Measurements from ENCODE around the gene RCL1.

RCL1 gene

GRCh38 chr9:4838189-4838546, 45.4 kb downstream of the RCL1 start:
- H3K27ac ChIP-seq (ENCODE audit: low read depth, low read length): no peak overlapping the region
- H3K27me3 ChIP-seq (ENCODE audit: control insufficient read depth in 1 of 2, insufficient read depth in 2 of 2, low read length in 2 of 2): no peaks in the 10 kb centered on the region
- peaks cover 0 to 32% of the 10 kb centered on the region in 2 donors for H3K36me3 ChIP-seq (ENCODE audit: control insufficient read depth in 1 of 2, insufficient read depth in 2 of 2, low read length in 2 of 2)
- no peaks in the 10 kb centered on the region for H3K9me3 ChIP-seq (ENCODE audit: control insufficient read depth in 1 of 2, low read length in 2 of 2)
- no peaks in the 10 kb centered on the region for H3K4me1 ChIP-seq (ENCODE audit: control insufficient read depth in 1 of 2, insufficient read depth in 2 of 2, low read length in 2 of 2)
- H3K9ac ChIP-seq (ENCODE audit: low read depth in 1 of 2, low read length in 2 of 2): no peak overlapping the region
- H3K4me3 ChIP-seq (ENCODE audit: low read depth in 1 of 2, low read length in 2 of 2): no peak overlapping the region

DNA sequence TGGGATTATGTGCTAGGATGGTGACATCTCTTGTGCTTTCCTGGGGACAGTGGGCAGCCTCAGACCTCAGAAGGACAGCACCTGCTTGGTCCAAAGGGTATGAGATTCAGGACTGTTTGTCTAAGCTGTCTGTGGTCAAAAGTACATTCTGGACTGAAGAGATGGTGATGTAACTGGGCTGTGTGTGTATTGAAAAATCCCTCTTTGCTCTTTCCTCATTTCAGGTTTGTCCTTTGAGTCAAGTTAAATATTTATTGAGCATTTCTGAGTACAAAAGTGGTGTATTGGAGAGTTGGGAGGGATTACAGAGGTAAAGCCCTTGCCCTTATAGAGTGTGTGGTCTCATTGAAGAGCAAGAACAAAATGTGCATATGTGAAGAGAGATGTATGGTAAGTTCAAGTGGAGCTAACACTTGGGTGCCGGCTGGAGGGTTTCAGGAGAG, 46.7 kb downstream of the RCL1 start:
- peaks cover 2 to 38% of the 10 kb centered on the region in 2 donors for H3K36me3 ChIP-seq (ENCODE audit: control insufficient read depth in 1 of 2, insufficient read depth in 2 of 2, low read length in 2 of 2)
- no peaks in the 10 kb centered on the region for H3K4me1 ChIP-seq (ENCODE audit: control insufficient read depth in 1 of 2, insufficient read depth in 2 of 2, low read length in 2 of 2)
- no peak overlapping the region for H3K27ac ChIP-seq (ENCODE audit: low read depth, low read length)

GRCh38 chr9:4840018-4840417, 47.3 kb downstream of the RCL1 start:
- Histone ChIP-seq H3K27me3 (ENCODE audit: control insufficient read depth in 1 of 2, insufficient read depth in 2 of 2, low read length in 2 of 2) (no peaks in the 10 kb centered on the region), H3K27ac (ENCODE audit: low read depth, low read length) (no peak overlapping the region), H3K4me3 (ENCODE audit: low read depth in 1 of 2, low read length in 2 of 2) (no peak overlapping the region), H3K9ac (ENCODE audit: low read depth in 1 of 2, low read length in 2 of 2) (no peak overlapping the region), H3K4me1 (ENCODE audit: control insufficient read depth in 1 of 2, insufficient read depth in 2 of 2, low read length in 2 of 2) (no peaks in the 10 kb centered on the region), H3K36me3 (ENCODE audit: control insufficient read depth in 1 of 2, insufficient read depth in 2 of 2, low read length in 2 of 2) (peaks cover 5 to 42% of the 10 kb centered on the region in 2 donors), H3K9me3 (ENCODE audit: control insufficient read depth in 1 of 2, low read length in 2 of 2) (no peaks in the 10 kb centered on the region)

More for the DNA sequence above, 46.7 kb downstream of the RCL1 start:
- Histone ChIP-seq H3K27me3 (ENCODE audit: control insufficient read depth in 1 of 2, insufficient read depth in 2 of 2, low read length in 2 of 2) (no peaks in the 10 kb centered on the region), H3K9me3 (ENCODE audit: control insufficient read depth in 1 of 2, low read length in 2 of 2) (no peaks in the 10 kb centered on the region), H3K9ac (ENCODE audit: low read depth in 1 of 2, low read length in 2 of 2) (no peak overlapping the region), H3K4me3 (ENCODE audit: low read depth in 1 of 2, low read length in 2 of 2) (no peak overlapping the region)

DNA sequence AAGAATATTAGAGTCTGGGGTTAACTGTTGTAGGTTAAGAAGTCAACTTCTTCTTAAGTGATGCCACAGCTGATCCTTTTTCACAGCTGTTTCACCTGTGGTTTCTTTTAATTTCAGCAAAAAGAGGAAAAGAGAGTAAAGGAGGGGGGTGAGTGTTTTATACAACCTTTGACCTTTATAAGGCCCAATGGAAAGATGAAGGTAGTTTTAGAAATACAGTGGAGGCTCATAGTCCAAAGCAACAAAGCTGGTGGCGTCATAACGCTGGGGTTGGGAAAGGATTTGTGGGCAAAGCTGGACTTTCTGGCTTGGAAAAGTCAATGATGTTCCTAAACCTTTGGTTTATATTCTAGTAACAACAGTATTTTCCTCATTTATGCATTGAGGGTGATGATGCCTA, 49.5 kb downstream of the RCL1 start:
- Histone ChIP-seq H3K9me3 (ENCODE audit: control insufficient read depth in 1 of 2, low read length in 2 of 2) (no peaks in the 10 kb centered on the region), H3K4me1 (ENCODE audit: control insufficient read depth in 1 of 2, insufficient read depth in 2 of 2, low read length in 2 of 2) (no peaks in the 10 kb centered on the region), H3K27ac (ENCODE audit: low read depth, low read length) (no peak overlapping the region), H3K4me3 (ENCODE audit: low read depth in 1 of 2, low read length in 2 of 2) (no peak overlapping the region), H3K9ac (ENCODE audit: low read depth in 1 of 2, low read length in 2 of 2) (no peak overlapping the region), H3K36me3 (ENCODE audit: control insufficient read depth in 1 of 2, insufficient read depth in 2 of 2, low read length in 2 of 2) (peaks cover 11 to 40% of the 10 kb centered on the region in 2 donors), H3K27me3 (ENCODE audit: control insufficient read depth in 1 of 2, insufficient read depth in 2 of 2, low read length in 2 of 2) (no peaks in the 10 kb centered on the region)

GRCh38 chr9:4842734-4843133, 50.0 kb downstream of the RCL1 start:
- no peaks in the 10 kb centered on the region for H3K4me1 ChIP-seq (ENCODE audit: control insufficient read depth in 1 of 2, insufficient read depth in 2 of 2, low read length in 2 of 2)
- H3K9ac ChIP-seq (ENCODE audit: low read depth in 1 of 2, low read length in 2 of 2): no peak overlapping the region
- no peaks in the 10 kb centered on the region for H3K9me3 ChIP-seq (ENCODE audit: control insufficient read depth in 1 of 2, low read length in 2 of 2)
- no peak overlapping the region for H3K27ac ChIP-seq (ENCODE audit: low read depth, low read length)
- H3K27me3 ChIP-seq (ENCODE audit: control insufficient read depth in 1 of 2, insufficient read depth in 2 of 2, low read length in 2 of 2): no peaks in the 10 kb centered on the region
- no peak overlapping the region for H3K4me3 ChIP-seq (ENCODE audit: low read depth in 1 of 2, low read length in 2 of 2)
- H3K36me3 ChIP-seq (ENCODE audit: control insufficient read depth in 1 of 2, insufficient read depth in 2 of 2, low read length in 2 of 2): peaks cover 11 to 40% of the 10 kb centered on the region in 2 donors

- Histone ChIP-seq H3K27me3 (ENCODE audit: control insufficient read depth in 1 of 2, insufficient read depth in 2 of 2, low read length in 2 of 2) (no peaks in the 10 kb centered on the region), H3K4me3 (ENCODE audit: low read depth in 1 of 2, low read length in 2 of 2) (no peak overlapping the region), H3K9me3 (ENCODE audit: control insufficient read depth in 1 of 2, low read length in 2 of 2) (no peaks in the 10 kb centered on the region), H3K27ac (ENCODE audit: low read depth, low read length) (no peak overlapping the region), H3K9ac (ENCODE audit: low read depth in 1 of 2, low read length in 2 of 2) (no peak overlapping the region), H3K36me3 (ENCODE audit: control insufficient read depth in 1 of 2, insufficient read depth in 2 of 2, low read length in 2 of 2) (peaks cover 11 to 35% of the 10 kb centered on the region in 2 donors), H3K4me1 (ENCODE audit: control insufficient read depth in 1 of 2, insufficient read depth in 2 of 2, low read length in 2 of 2) (peaks cover 6 to 8% of the 10 kb centered on the region in 2 donors)
These were observed 51.5 kb downstream of the RCL1 start for GRCh38 chr9:4844056-4844838.

GRCh38 chr9:4849369-4849768, 56.6 kb downstream of the RCL1 start:
- Histone ChIP-seq H3K27ac (ENCODE audit: low read depth, low read length) (no peak overlapping the region), H3K27me3 (ENCODE audit: control insufficient read depth in 1 of 2, insufficient read depth in 2 of 2, low read length in 2 of 2) (no peaks in the 10 kb centered on the region), H3K4me3 (ENCODE audit: low read depth in 1 of 2, low read length in 2 of 2) (no peak overlapping the region), H3K4me1 (ENCODE audit: control insufficient read depth in 1 of 2, insufficient read depth in 2 of 2, low read length in 2 of 2) (peaks cover 8 to 13% of the 10 kb centered on the region in 2 donors), H3K9me3 (ENCODE audit: control insufficient read depth in 1 of 2, low read length in 2 of 2) (no peaks in the 10 kb centered on the region), H3K9ac (ENCODE audit: low read depth in 1 of 2, low read length in 2 of 2) (no peak overlapping the region), H3K36me3 (ENCODE audit: control insufficient read depth in 1 of 2, insufficient read depth in 2 of 2, low read length in 2 of 2) (peaks cover 21 to 32% of the 10 kb centered on the region in 2 donors)

DNA sequence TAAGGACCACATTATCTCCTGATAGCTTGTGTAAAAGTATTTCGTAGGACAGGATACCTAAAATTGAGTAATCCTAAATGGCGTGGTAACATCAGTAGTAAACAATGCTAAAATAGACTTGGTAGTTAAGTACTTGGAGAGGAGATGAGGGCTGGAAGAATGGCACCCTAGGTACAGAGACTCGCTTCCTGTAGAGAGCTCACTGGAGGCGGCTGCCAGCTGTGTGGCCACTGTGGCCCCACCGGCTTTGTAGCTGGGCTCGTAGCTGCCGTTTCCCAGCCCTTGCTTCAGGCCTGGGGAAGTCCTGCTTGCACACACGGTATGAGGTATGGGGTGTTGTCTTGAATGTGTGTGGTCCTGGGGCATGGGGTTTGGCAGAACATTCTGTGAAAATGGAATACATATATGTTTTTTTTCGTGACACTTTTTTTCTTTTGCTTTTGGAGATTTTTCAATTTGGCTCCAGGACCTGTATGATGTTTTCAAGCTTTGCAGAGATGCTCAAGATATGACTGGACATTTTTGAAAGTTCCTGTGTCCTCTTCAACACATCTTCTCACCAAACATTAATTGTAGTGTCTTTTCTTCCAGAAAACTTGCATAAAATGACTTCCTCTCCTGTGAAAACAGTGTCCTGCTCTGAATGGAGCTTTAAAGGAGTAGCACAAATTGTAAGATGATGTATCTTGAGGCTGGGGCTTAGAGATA, 58.0 kb downstream of the RCL1 start:
- H3K9ac ChIP-seq (ENCODE audit: low read depth in 1 of 2, low read length in 2 of 2): no peak overlapping the region
- no peak overlapping the region for H3K4me3 ChIP-seq (ENCODE audit: low read depth in 1 of 2, low read length in 2 of 2)
- H3K36me3 ChIP-seq (ENCODE audit: control insufficient read depth in 1 of 2, insufficient read depth in 2 of 2, low read length in 2 of 2): peaks cover 11 to 23% of the 10 kb centered on the region in 2 donors
- H3K9me3 ChIP-seq (ENCODE audit: control insufficient read depth in 1 of 2, low read length in 2 of 2): no peaks in the 10 kb centered on the region
- peaks cover 8 to 13% of the 10 kb centered on the region in 2 donors for H3K4me1 ChIP-seq (ENCODE audit: control insufficient read depth in 1 of 2, insufficient read depth in 2 of 2, low read length in 2 of 2)
- no peaks in the 10 kb centered on the region for H3K27me3 ChIP-seq (ENCODE audit: control insufficient read depth in 1 of 2, insufficient read depth in 2 of 2, low read length in 2 of 2)
- H3K27ac ChIP-seq (ENCODE audit: low read depth, low read length): no peak overlapping the region

DNA sequence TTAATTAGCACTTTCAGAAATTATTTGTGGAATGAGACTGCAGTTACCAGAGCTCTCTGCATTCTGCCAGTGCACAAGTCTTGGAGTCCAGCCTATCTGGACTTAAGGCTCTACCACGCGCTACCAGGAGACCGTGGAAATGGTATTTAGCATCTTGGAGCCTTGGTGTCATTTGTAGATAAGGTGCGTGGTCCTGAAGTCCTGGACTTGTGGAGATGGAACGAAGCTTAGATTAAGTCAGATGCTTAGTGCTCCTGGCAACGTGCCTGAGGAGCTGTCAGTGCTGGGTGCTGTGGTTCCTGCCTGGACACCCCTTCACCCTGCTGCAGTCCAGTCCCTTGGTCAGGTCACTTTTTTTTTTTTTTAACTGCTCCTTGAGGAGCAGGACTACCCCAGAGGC, 59.7 kb downstream of the RCL1 start:
- peaks cover 11 to 23% of the 10 kb centered on the region in 2 donors for H3K36me3 ChIP-seq (ENCODE audit: control insufficient read depth in 1 of 2, insufficient read depth in 2 of 2, low read length in 2 of 2)
- H3K27me3 ChIP-seq (ENCODE audit: control insufficient read depth in 1 of 2, insufficient read depth in 2 of 2, low read length in 2 of 2): no peaks in the 10 kb centered on the region
- H3K9ac ChIP-seq (ENCODE audit: low read depth in 1 of 2, low read length in 2 of 2): no peak overlapping the region
- H3K9me3 ChIP-seq (ENCODE audit: control insufficient read depth in 1 of 2, low read length in 2 of 2): no peaks in the 10 kb centered on the region
- H3K4me3 ChIP-seq (ENCODE audit: low read depth in 1 of 2, low read length in 2 of 2): no peak overlapping the region
- no peak overlapping the region for H3K27ac ChIP-seq (ENCODE audit: low read depth, low read length)
- peaks cover 8 to 13% of the 10 kb centered on the region in 2 donors for H3K4me1 ChIP-seq (ENCODE audit: control insufficient read depth in 1 of 2, insufficient read depth in 2 of 2, low read length in 2 of 2)

DNA sequence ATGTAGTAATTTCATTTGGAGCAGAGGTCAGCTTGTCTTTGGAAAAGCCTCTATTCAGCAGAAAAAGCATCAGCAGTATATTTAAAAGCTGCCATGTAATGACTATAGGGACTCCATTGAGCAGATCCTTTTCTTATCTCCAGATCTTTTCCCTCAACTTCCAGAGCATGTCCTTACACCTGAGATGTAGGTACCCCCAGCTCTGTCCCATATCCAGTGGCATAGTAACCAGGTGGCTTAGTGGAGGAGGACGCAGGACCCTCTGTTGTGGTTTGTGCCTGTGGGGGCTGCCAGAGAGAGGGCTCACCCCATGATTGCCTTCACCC, 61.5 kb downstream of the RCL1 start:
- Histone ChIP-seq H3K27ac (ENCODE audit: low read depth, low read length) (no peak overlapping the region), H3K4me1 (ENCODE audit: control insufficient read depth in 1 of 2, insufficient read depth in 2 of 2, low read length in 2 of 2) (peaks cover 0 to 7% of the 10 kb centered on the region in 2 donors), H3K9ac (ENCODE audit: low read depth in 1 of 2, low read length in 2 of 2) (no peak overlapping the region)

More for the DNA sequence above, 61.5 kb downstream of the RCL1 start:
- peaks cover 11 to 26% of the 10 kb centered on the region in 2 donors for H3K36me3 ChIP-seq (ENCODE audit: control insufficient read depth in 1 of 2, insufficient read depth in 2 of 2, low read length in 2 of 2)
- H3K4me3 ChIP-seq (ENCODE audit: low read depth in 1 of 2, low read length in 2 of 2): no peak overlapping the region
- no peaks in the 10 kb centered on the region for H3K9me3 ChIP-seq (ENCODE audit: control insufficient read depth in 1 of 2, low read length in 2 of 2)
- H3K27me3 ChIP-seq (ENCODE audit: control insufficient read depth in 1 of 2, insufficient read depth in 2 of 2, low read length in 2 of 2): no peaks in the 10 kb centered on the region
